GM18873 (cell line): Measurements from ENCODE around the gene FBXL13.
"Not testable (repeated sequence)": the region's sequence is repeated elsewhere in the genome, so short reads cannot be mapped to it uniquely, and the experiment has no call there.

Source experiments
- ATAC-seq: cut with Tn5 transposase; IDR thresholded peaks from one replicate; pipeline ENCODE4 v1.9.1; 2021; ENCODE audit warnings: mild to moderate bottlenecking, moderate library complexity, moderate number of reproducible peaks; ENCODE audit not compliant: unreplicated experiment, low FRiP score

Gene FBXL13

GRCh38 chr7:103074519-103075336, at the start of gene FBXL13, which contains the start of gene ARMC10:
TSS of gene FBXL13 (minus strand) at chr7:103074796.
TSS of gene ARMC10 (plus strand) at chr7:103075140. CDS start at chr7:103075273, 133 bp downstream.
- peak; percentile 86 for ATAC-seq

GRCh38 chr7:103123529-103123928, 48.9 kb upstream of the FBXL13 start:
- ATAC-seq, result no peak

GRCh38 chr7:103121641-103122040, 47.0 kb upstream of the FBXL13 start:
- ATAC-seq, result no peak

GRCh38 chr7:103120362-103120761, 45.8 kb upstream of the FBXL13 start:
- no peak for ATAC-seq

GRCh38 chr7:103119791-103120291, 45.2 kb upstream of the FBXL13 start:
- ATAC-seq, result no peak

- ATAC-seq, result no peak
Measured at GRCh38 chr7:103117465-103117864, 42.9 kb upstream of the FBXL13 start.

- no peak for ATAC-seq
Measured at GRCh38 chr7:103116991-103117390, 42.4 kb upstream of the FBXL13 start.

GRCh38 chr7:103116511-103116910, 41.9 kb upstream of the FBXL13 start:
- no peak for ATAC-seq

- no peak for ATAC-seq
Measured at GRCh38 chr7:103115771-103116170, 41.2 kb upstream of the FBXL13 start.

- no peak for ATAC-seq
Measured at GRCh38 chr7:103114576-103115008, 40.0 kb upstream of the FBXL13 start.

- no peak for ATAC-seq
Measured at GRCh38 chr7:103113164-103113563, 38.6 kb upstream of the FBXL13 start.

- ATAC-seq, result not testable (repeated sequence)
Measured at GRCh38 chr7:103106703-103107070, 32.1 kb upstream of the FBXL13 start.

- ATAC-seq, result no peak
Measured at GRCh38 chr7:103106005-103106702, 31.6 kb upstream of the FBXL13 start.

- no peak for ATAC-seq
Measured at GRCh38 chr7:103101543-103101942, 26.9 kb upstream of the FBXL13 start.

- ATAC-seq, result no peak
Measured at GRCh38 chr7:103100348-103100747, 25.8 kb upstream of the FBXL13 start.

- no peak for ATAC-seq
Measured at GRCh38 chr7:103097041-103097440, 22.4 kb upstream of the FBXL13 start.

GRCh38 chr7:103095558-103095957, 21.0 kb upstream of the FBXL13 start:
- ATAC-seq, result not testable (repeated sequence)

- no peak for ATAC-seq
Measured at GRCh38 chr7:103094102-103094501, 19.5 kb upstream of the FBXL13 start.

GRCh38 chr7:103093429-103093828, 18.8 kb upstream of the FBXL13 start:
- ATAC-seq, result no peak

- not testable (repeated sequence) for ATAC-seq
Measured at GRCh38 chr7:103092321-103092720, 17.7 kb upstream of the FBXL13 start.

- ATAC-seq, result no peak
Measured at GRCh38 chr7:103083210-103083609, 8.6 kb upstream of the FBXL13 start.
